Neuronal stem cell (in vitro differentiated cells): Measurements from ENCODE around the gene TIMP2.

Source experiments
- DNase-seq: peaks from one replicate; pipeline ENCODE4 v3.0.0-alpha.2; 2013; ENCODE audit warnings: low spot score
- H2AFZ ChIP-seq: one replicate; pipeline ENCODE4 v1.6.1; 2013; ENCODE audit warnings: mild to moderate bottlenecking, low read length, inconsistent platforms
- H2AK5ac ChIP-seq: 2 replicates; pipeline ENCODE4 v1.6.1; 2013; ENCODE audit warnings: low read depth, mild to moderate bottlenecking, inconsistent platforms, low read length, moderate library complexity, mixed read lengths
- H2BK120ac ChIP-seq: 2 replicates; pipeline ENCODE4 v1.6.1; 2013; ENCODE audit warnings: low read depth, mild to moderate bottlenecking, inconsistent platforms, low read length, moderate library complexity, mixed read lengths
- H2BK12ac ChIP-seq: one replicate; pipeline ENCODE4 v1.6.1; 2013; ENCODE audit warnings: low read length, inconsistent platforms
- H2BK15ac ChIP-seq: 2 replicates; pipeline ENCODE4 v1.6.1; 2013; ENCODE audit warnings: mild to moderate bottlenecking, low read length, inconsistent platforms, mixed read lengths
- H2BK5ac ChIP-seq: one replicate; pipeline ENCODE4 v1.6.1; 2013; ENCODE audit warnings: inconsistent platforms, mild to moderate bottlenecking, low read length, moderate library complexity
- H3K14ac ChIP-seq: one replicate; pipeline ENCODE4 v1.6.1; 2013; ENCODE audit warnings: low read length, inconsistent platforms
- H3K18ac ChIP-seq: 2 replicates; pipeline ENCODE4 v1.6.1; 2013; ENCODE audit warnings: low read length, inconsistent platforms
- H3K23ac ChIP-seq: 2 replicates; pipeline ENCODE4 v1.6.1; 2013; ENCODE audit warnings: low read depth, mild to moderate bottlenecking, mixed read lengths, low read length, inconsistent platforms; ENCODE audit not compliant: poor library complexity
- H3K27ac ChIP-seq: replicated peaks from 3 replicates; pipeline ENCODE4 v1.5.1; 2013; ENCODE audit warnings: low read length, inconsistent platforms
- H3K27me3 ChIP-seq, 3 experiments: 2 replicates each; pipeline ENCODE4 v1.6.1; 2013; ENCODE audit warnings: low read length in 3 of 3, mild to moderate bottlenecking in 2 of 3, inconsistent platforms in 1 of 3, low read depth in 1 of 3, mixed read lengths in 1 of 3, moderate library complexity in 1 of 3; ENCODE audit not compliant: control insufficient read depth in 3 of 3, insufficient read depth in 3 of 3
- H3K36me3 ChIP-seq, 2 donors: replicated peaks in 1 of 2; 2 replicates each; pipeline ENCODE4 v1.6.1; 2013; ENCODE audit warnings: low read length in 2 of 2; ENCODE audit not compliant: control insufficient read depth in 2 of 2, insufficient read depth in 2 of 2
- H3K4ac ChIP-seq: 2 replicates; pipeline ENCODE4 v1.6.1; 2013; ENCODE audit warnings: inconsistent platforms, mild to moderate bottlenecking, low read length, moderate library complexity
- H3K4me1 ChIP-seq, 2 donors: 1 replicate in 1 of 2; 2 replicates in 1 of 2; pipeline ENCODE4 v1.6.1; 2013; ENCODE audit warnings: low read length in 2 of 2, low read depth in 1 of 2; ENCODE audit not compliant: control insufficient read depth in 2 of 2, insufficient read depth in 1 of 2
- H3K4me2 ChIP-seq: one replicate; pipeline ENCODE4 v1.6.1; 2013; ENCODE audit warnings: mild to moderate bottlenecking, low read length, inconsistent platforms; ENCODE audit not compliant: insufficient read depth, poor library complexity, severe bottlenecking
- H3K4me3 ChIP-seq, 2 donors: 2 replicates each; pipeline ENCODE4 v1.5.1; 2013; ENCODE audit warnings: low read length in 2 of 2, mild to moderate bottlenecking in 2 of 2, inconsistent platforms in 1 of 2, moderate library complexity in 1 of 2
- H3K79me1 ChIP-seq: one replicate; pipeline ENCODE4 v1.6.1; 2013; ENCODE audit warnings: low read depth, mild to moderate bottlenecking, inconsistent platforms, low read length, moderate library complexity
- H3K9ac ChIP-seq: one replicate; pipeline ENCODE4 v1.6.1; 2013; ENCODE audit warnings: mild to moderate bottlenecking, low read depth, low read length, inconsistent platforms; ENCODE audit not compliant: poor library complexity
- H3K9me3 ChIP-seq, 2 donors: replicated peaks in 1 of 2; 2 replicates each; pipeline versions ENCODE3 to v1.6.1; 2013; ENCODE audit warnings: low read length in 2 of 2, mild to moderate bottlenecking in 2 of 2, inconsistent platforms in 1 of 2, low read depth in 1 of 2, mixed read lengths in 1 of 2, moderate library complexity in 1 of 2; ENCODE audit not compliant: control insufficient read depth in 2 of 2, insufficient read depth in 1 of 2
- H4K8ac ChIP-seq: one replicate; pipeline ENCODE4 v1.6.1; 2013; ENCODE audit warnings: low read depth, mild to moderate bottlenecking, inconsistent platforms, low read length, moderate library complexity
- H4K91ac ChIP-seq: one replicate; pipeline ENCODE4 v1.6.1; 2013; ENCODE audit warnings: low read length, low read depth, mild to moderate bottlenecking, inconsistent platforms; ENCODE audit not compliant: poor library complexity
- WGBS, 2 donors: extraction: QIAGEN DNeasy Blood & Tissue Kit; methylation state at CpG; one replicate each; pipeline ENCODE4 v1.1.7; 2013; ENCODE audit warnings: missing lambda C conversion rate in 2 of 2, mixed read lengths in 1 of 2; ENCODE audit not compliant: insufficient read length in 2 of 2, insufficient replicate concordance in 1 of 2; ENCODE audit errors: extremely low coverage in 2 of 2; 5-methylcytosine and 5-hydroxymethylcytosine counted together

The TIMP2 gene

GRCh38 chr17:78905541-78905940 is 19.6 kb downstream of the TIMP2 start:
- no CpG with 5 or more reads among the region's 7 CpGs for WGBS, 2 donors
- Histone ChIP-seq H3K14ac (no peak overlapping the region), H3K36me3 (peaks cover 2 to 14% of the 10 kb centered on the region in 2 donors), H2AFZ (no peak overlapping the region), H3K18ac (no peak overlapping the region), H2BK12ac (no peak overlapping the region), H3K27me3 (no peaks in the 10 kb centered on the region), H3K9ac (no peak overlapping the region), H3K4me3 (no peak overlapping the region), H2BK15ac (no peak overlapping the region), H3K79me1 (peaks cover 10% of the 10 kb centered on the region), H3K23ac (no peak overlapping the region), H2BK120ac (no peak overlapping the region), H2AK5ac (no peak overlapping the region), H2BK5ac (no peak overlapping the region), H3K27ac (no peak overlapping the region), H3K4ac (no peak overlapping the region), H3K4me2 (no peak overlapping the region), H4K8ac (no peak overlapping the region), H3K9me3 (peaks cover 0 to 2% of the 10 kb centered on the region in 2 donors), H4K91ac (no peak overlapping the region), H3K4me1 (peaks cover 14 to 16% of the 10 kb centered on the region in 2 donors)
- DNase-seq, result no peak

DNA sequence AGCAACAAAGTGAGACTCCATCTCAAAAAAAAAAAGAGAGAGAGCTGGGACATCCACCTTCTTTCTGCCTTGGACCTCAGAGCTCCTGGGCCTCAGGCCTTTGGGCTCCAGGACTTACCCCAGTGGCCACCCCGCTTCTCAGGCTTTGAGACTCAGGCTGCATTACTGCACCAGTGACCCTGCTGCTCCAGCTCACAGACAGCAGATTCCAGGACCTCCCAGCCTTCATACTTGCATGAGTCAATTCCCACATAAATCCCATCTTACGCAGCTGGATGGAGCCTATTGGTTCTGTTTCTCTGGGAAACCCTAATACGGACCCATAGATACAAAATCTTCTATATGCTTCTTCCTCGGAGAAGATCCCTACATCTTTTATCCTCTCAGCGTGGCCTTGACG is 20.1 kb downstream of the TIMP2 start:
- Histone ChIP-seq H3K9ac (no peak overlapping the region), H2BK15ac (no peak overlapping the region), H4K8ac (no peak overlapping the region), H3K23ac (no peak overlapping the region), H3K27ac (no peak overlapping the region), H2BK5ac (no peak overlapping the region), H3K79me1 (peaks cover 10% of the 10 kb centered on the region), H2BK12ac (no peak overlapping the region), H3K18ac (no peak overlapping the region), H3K9me3 (peaks cover 0 to 2% of the 10 kb centered on the region in 2 donors), H3K4me1 (peaks cover 14 to 16% of the 10 kb centered on the region in 2 donors), H3K4ac (no peak overlapping the region), H2AFZ (no peak overlapping the region), H3K27me3 (no peaks in the 10 kb centered on the region), H3K4me3 (no peak overlapping the region), H2BK120ac (no peak overlapping the region), H3K4me2 (no peak overlapping the region), H3K36me3 (peaks cover 2 to 15% of the 10 kb centered on the region in 2 donors), H4K91ac (no peak overlapping the region), H3K14ac (no peak overlapping the region), H2AK5ac (no peak overlapping the region)
- WGBS, 2 donors, result no CpG with 5 or more reads among the region's 6 CpGs
- no peak for DNase-seq

GRCh38 chr17:78904371-78904770 is 20.8 kb downstream of the TIMP2 start:
- H3K79me1 ChIP-seq, result peaks cover 7% of the 10 kb centered on the region
- no peak overlapping the region for H2BK120ac ChIP-seq
- H3K4me2 ChIP-seq, result no peak overlapping the region
- H4K91ac ChIP-seq, result no peak overlapping the region
- no peak overlapping the region for H4K8ac ChIP-seq
- peaks cover 17 to 24% of the 10 kb centered on the region in 2 donors for H3K4me1 ChIP-seq
- H3K36me3 ChIP-seq, result peaks cover 2 to 15% of the 10 kb centered on the region in 2 donors
- no peak overlapping the region for H3K4ac ChIP-seq
- no peak overlapping the region for H3K9ac ChIP-seq
- no peak overlapping the region for H3K18ac ChIP-seq
- no peak overlapping the region for H3K23ac ChIP-seq
- no peaks in the 10 kb centered on the region for H3K27me3 ChIP-seq
- no peak overlapping the region for H2BK5ac ChIP-seq
- H3K27ac ChIP-seq, result no peak overlapping the region
- H3K9me3 ChIP-seq, result peaks cover 0 to under 1% of the 10 kb centered on the region in 2 donors
- H2BK15ac ChIP-seq, result no peak overlapping the region
- WGBS, 2 donors, result no CpG with 5 or more reads among the region's 9 CpGs
- no peak overlapping the region for H2AFZ ChIP-seq
- H3K14ac ChIP-seq, result no peak overlapping the region
- no peak overlapping the region for H3K4me3 ChIP-seq
- peak overlapping the region; percentile 42 for H2AK5ac ChIP-seq
- H2BK12ac ChIP-seq, result no peak overlapping the region
- DNase-seq, result no peak

DNA sequence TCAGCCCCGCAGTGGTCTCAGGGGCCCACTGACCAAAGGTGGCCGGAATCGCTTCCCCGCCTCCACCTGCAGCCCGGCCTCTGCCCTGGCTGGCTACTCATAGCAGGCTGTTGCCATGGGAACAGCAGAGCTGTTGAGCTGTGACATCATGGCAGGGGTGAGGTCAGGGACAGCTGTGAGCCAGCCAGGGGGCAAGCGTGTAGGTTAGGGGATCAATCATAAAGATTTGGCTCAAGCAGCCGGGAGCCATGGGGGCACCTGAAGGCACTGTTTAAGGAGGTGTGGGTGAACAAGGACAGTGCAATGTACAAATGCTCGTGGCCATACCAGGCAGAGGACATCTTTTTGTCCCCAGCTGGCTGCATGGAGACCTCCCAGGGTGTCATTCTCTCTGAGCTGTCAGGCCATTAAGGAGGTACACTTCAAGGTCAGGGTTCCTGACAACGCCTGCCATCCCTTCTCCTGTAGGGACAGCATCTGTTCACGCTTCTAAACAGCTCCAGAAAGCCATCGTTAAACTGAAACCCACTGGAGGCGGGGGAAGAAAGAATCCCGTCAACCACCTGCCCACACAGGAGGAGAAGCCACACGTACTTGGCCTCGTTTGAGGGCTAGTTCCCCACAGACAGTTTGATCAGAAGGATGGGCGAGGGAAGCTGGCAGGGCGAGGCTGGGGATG is 21.9 kb downstream of the TIMP2 start, which contains the start of gene CEP295NL:
Gene CEP295NL, minus strand, starts transcription at position 101 of the 679 bp plus-strand sequence. CDS start 1,373 bp downstream, outside the sequence.
- H3K79me1 ChIP-seq, result peaks cover 7% of the 10 kb centered on the region

More for the DNA sequence above, 21.9 kb downstream of the TIMP2 start, which contains the start of gene CEP295NL:
- peak within 1 kb of the TSS; percentile 4 for H2BK15ac ChIP-seq
- no peaks in the 10 kb centered on the region for H3K9me3 ChIP-seq
- no peak within 1 kb of the TSS for H3K14ac ChIP-seq
- H3K36me3 ChIP-seq, result peaks cover 2 to 15% of the 10 kb centered on the region in 2 donors
- no peaks in the 10 kb centered on the region for H3K27me3 ChIP-seq
- peaks cover 24 to 31% of the 10 kb centered on the region in 2 donors for H3K4me1 ChIP-seq
- H4K91ac ChIP-seq, result no peak within 1 kb of the TSS
- peak within 1 kb of the TSS; percentile 18 for H3K4me2 ChIP-seq
- peak within 1 kb of the TSS; percentile 61 for H2AK5ac ChIP-seq
- H3K18ac ChIP-seq, result peak within 1 kb of the TSS; percentile 20
- H2BK5ac ChIP-seq, result no peak within 1 kb of the TSS
- peak; percentile 73 for DNase-seq
- WGBS, 2 donors, result no CpG with 5 or more reads among the region's 17 CpGs
- H3K9ac ChIP-seq, result no peak within 1 kb of the TSS
- peak within 1 kb of the TSS; percentile 22 for H3K23ac ChIP-seq
- H3K4me3 ChIP-seq, result no peak within 1 kb of the TSS
- no peak within 1 kb of the TSS for H3K27ac ChIP-seq
- H2AFZ ChIP-seq, result no peak within 1 kb of the TSS
- no peak within 1 kb of the TSS for H3K4ac ChIP-seq
- peak within 1 kb of the TSS; percentile 36 for H2BK12ac ChIP-seq
- H2BK120ac ChIP-seq, result no peak within 1 kb of the TSS
- no peak within 1 kb of the TSS for H4K8ac ChIP-seq
